SU-DHL-6 (cell line): ENCODE measurements around the gene MED4.

ENCODE experiments used
- EZH2phosphoT487 ChIP-seq: fragments of 200-600 bp; sonication (generic), shearing (Covaris generic); conservative IDR thresholded peaks from 2 replicates; pipeline ENCODE4 v1.6.1; 2018; ENCODE audit warnings: mild to moderate bottlenecking, antibody characterized with exemption, low read length, moderate library complexity, mixed read lengths
- TF ChIP-seq, protein P1 (sequence below): fragments of 200-600 bp; sonication (generic); IDR thresholded peaks from one replicate; pipeline ENCODE4 v1.5.1; 2017; ENCODE audit warnings: antibody characterized with exemption, mild to moderate bottlenecking, low read length, moderate library complexity; ENCODE audit not compliant: insufficient read depth, poor library complexity, severe bottlenecking

DNA sequence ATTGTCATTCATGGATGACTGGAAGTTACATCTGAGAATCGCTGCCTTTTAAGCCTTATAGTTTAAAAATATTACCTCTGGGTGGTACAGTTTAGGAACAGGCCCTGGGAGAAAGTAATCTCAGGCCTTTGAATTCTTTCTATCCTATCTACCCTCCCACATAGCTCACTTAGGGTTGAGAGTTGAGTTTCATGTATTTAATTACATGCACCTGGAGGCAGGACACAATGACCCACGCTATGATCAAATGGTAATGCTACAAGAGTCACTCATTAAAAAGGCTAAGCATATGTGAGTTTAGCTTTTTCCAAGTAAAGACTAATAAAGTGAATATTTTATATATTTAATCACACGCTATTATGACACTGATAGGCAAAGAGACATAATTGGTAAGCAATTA lies 25.3 kb upstream of the MED4 start:
- TF ChIP-seq EZH2phosphoT487, result no peak
- TF ChIP-seq, protein P1, sequence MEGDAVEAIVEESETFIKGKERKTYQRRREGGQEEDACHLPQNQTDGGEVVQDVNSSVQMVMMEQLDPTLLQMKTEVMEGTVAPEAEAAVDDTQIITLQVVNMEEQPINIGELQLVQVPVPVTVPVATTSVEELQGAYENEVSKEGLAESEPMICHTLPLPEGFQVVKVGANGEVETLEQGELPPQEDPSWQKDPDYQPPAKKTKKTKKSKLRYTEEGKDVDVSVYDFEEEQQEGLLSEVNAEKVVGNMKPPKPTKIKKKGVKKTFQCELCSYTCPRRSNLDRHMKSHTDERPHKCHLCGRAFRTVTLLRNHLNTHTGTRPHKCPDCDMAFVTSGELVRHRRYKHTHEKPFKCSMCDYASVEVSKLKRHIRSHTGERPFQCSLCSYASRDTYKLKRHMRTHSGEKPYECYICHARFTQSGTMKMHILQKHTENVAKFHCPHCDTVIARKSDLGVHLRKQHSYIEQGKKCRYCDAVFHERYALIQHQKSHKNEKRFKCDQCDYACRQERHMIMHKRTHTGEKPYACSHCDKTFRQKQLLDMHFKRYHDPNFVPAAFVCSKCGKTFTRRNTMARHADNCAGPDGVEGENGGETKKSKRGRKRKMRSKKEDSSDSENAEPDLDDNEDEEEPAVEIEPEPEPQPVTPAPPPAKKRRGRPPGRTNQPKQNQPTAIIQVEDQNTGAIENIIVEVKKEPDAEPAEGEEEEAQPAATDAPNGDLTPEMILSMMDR, result no peak
